Glutamatergic neuron (in vitro differentiated cells): Measurements from ENCODE around the gene B4GALT7. TPM values are rescaled to one million over a fixed set of nuclear protein-coding genes. Genes with fewer than 3 reads are reported as not detected.

Experiments used
- total RNA-seq: library from RNA; stranded (reverse); fragmentation: NEBNext Ultra II Directional; extraction: Animal tissue kit (Norgen Biotek cat#: 25700); gene quantifications from one replicate; pipeline ENCODE4 v1.2.1, GENCODE V29; 2021; ENCODE audit not compliant: unreplicated experiment

Gene B4GALT7
- total RNA-seq, 1 donor from 2014 or later: 29.3 TPM

Other genes starting within 250 kb of the B4GALT7 start
- 75.6 TPM for gene LMAN2, start 248.5 kb upstream of the B4GALT7 start, total RNA-seq
- gene RGS14, start 242.2 kb upstream of the B4GALT7 start, total RNA-seq: 15.9 TPM
- gene SLC34A1, start 215.7 kb upstream of the B4GALT7 start, total RNA-seq: not detected
- not detected for gene PFN3, start 199.5 kb upstream of the B4GALT7 start, total RNA-seq
- gene F12, start 190.6 kb upstream of the B4GALT7 start, total RNA-seq: 5.4 TPM
- 43.9 TPM for gene GRK6, start 173.5 kb upstream of the B4GALT7 start, total RNA-seq
- 4.1 TPM for gene PRR7, start 153.3 kb upstream of the B4GALT7 start, total RNA-seq
- 1,261 TPM for gene DBN1, start 126.5 kb upstream of the B4GALT7 start, total RNA-seq
- 430 TPM for gene PDLIM7, start 102.5 kb upstream of the B4GALT7 start, total RNA-seq
- 29.2 TPM for gene DOK3, start 90.3 kb upstream of the B4GALT7 start, total RNA-seq
- gene DDX41, start 83.2 kb upstream of the B4GALT7 start, total RNA-seq: 125 TPM
- gene FAM193B, start 45.6 kb upstream of the B4GALT7 start, total RNA-seq: 227 TPM
- gene TMED9, start 7.9 kb upstream of the B4GALT7 start, total RNA-seq: 94.6 TPM
- gene FAM153A, start 182.8 kb downstream of the B4GALT7 start, total RNA-seq: not detected